Stimulated activated CD4-positive, alpha-beta T cell treated with anti-CD3 and anti-CD28 coated beads, Interleukin-12 subunit alpha, Interleukin-12 subunit beta, amount 100 ng/mL, for 4 hours (primary cell): ENCODE measurements around the gene NCR3LG1.

Experiments
- DNase-seq: peaks from one replicate; pipeline ENCODE4 v3.0.0-alpha.2; 2020

The NCR3LG1 gene

GRCh38 chr11:17375547-17375946, 23.9 kb downstream of the NCR3LG1 start:
- DNase-seq, result no peak

- DNase-seq, result no peak
These were observed 24.9 kb downstream of the NCR3LG1 start for GRCh38 chr11:17376493-17376892.

- no peak for DNase-seq
These were observed 27.1 kb downstream of the NCR3LG1 start for GRCh38 chr11:17378655-17379054.

GRCh38 chr11:17379383-17380180, 28.0 kb downstream of the NCR3LG1 start:
- no peak for DNase-seq

- DNase-seq, result no peak
These were observed 29.6 kb downstream of the NCR3LG1 start for GRCh38 chr11:17381156-17381555.

GRCh38 chr11:17382046-17382728, 30.6 kb downstream of the NCR3LG1 start:
- no peak for DNase-seq

- DNase-seq, result no peak
These were observed 31.9 kb downstream of the NCR3LG1 start for GRCh38 chr11:17383461-17383860.

- peak; percentile 75 for DNase-seq
These were observed 32.5 kb downstream of the NCR3LG1 start for GRCh38 chr11:17384002-17384511.

GRCh38 chr11:17385492-17385891, 33.9 kb downstream of the NCR3LG1 start:
- no peak for DNase-seq

- no peak for DNase-seq
These were observed 34.3 kb downstream of the NCR3LG1 start for GRCh38 chr11:17385926-17386325.

- DNase-seq, result peak; percentile 42
These were observed 34.9 kb downstream of the NCR3LG1 start for GRCh38 chr11:17386331-17387084.

GRCh38 chr11:17387254-17387653, 35.7 kb downstream of the NCR3LG1 start:
- DNase-seq, result no peak

- DNase-seq, result no peak
These were observed 36.2 kb downstream of the NCR3LG1 start for GRCh38 chr11:17387811-17388210.

GRCh38 chr11:17388609-17389210, 37.1 kb downstream of the NCR3LG1 start, which contains the start of gene KCNJ11:
KCNJ11 (minus strand) TSS chr11:17388659; CDS start chr11:17388091, 568 bp downstream.
- DNase-seq, result no peak

GRCh38 chr11:17389211-17389956, 37.8 kb downstream of the NCR3LG1 start:
- DNase-seq, result peak; percentile 83

- no peak for DNase-seq
These were observed 38.5 kb downstream of the NCR3LG1 start for GRCh38 chr11:17389957-17390649.

- DNase-seq, result no peak
These were observed 40.1 kb downstream of the NCR3LG1 start for GRCh38 chr11:17391493-17392355.

- no peak for DNase-seq
These were observed 41.3 kb downstream of the NCR3LG1 start for GRCh38 chr11:17392872-17393271.

- no peak for DNase-seq
These were observed 41.9 kb downstream of the NCR3LG1 start for GRCh38 chr11:17393472-17393871.

- no peak for DNase-seq
These were observed 43.3 kb downstream of the NCR3LG1 start for GRCh38 chr11:17394743-17395390.
